WERI-Rb-1 (cell line): ENCODE data around the gene SORCS2.

Experiments
- DNase-seq: peaks from one replicate; pipeline ENCODE4 v3.0.0-alpha.2; 2020
- H3K27ac ChIP-seq: fragments of 250-450 bp; sonication (Bioruptor Pico); 2 replicates; pipeline ENCODE4 v1.5.1; 2020; ENCODE audit warnings: mild to moderate bottlenecking, moderate library complexity
- H3K27me3 ChIP-seq: fragments of 250-450 bp; sonication (Bioruptor Pico); 2 replicates; pipeline ENCODE4 v1.5.1; 2021; ENCODE audit warnings: mild to moderate bottlenecking, low read depth, moderate library complexity; ENCODE audit not compliant: insufficient read depth, severe bottlenecking
- H3K36me3 ChIP-seq: fragments of 250-450 bp; sonication (Bioruptor Pico); 2 replicates; pipeline ENCODE4 v1.5.1; 2020; ENCODE audit warnings: mild to moderate bottlenecking, moderate library complexity
- H3K4me3 ChIP-seq: 2 replicates; pipeline ENCODE4 v1.5.1; 2011; ENCODE audit warnings: low read depth, mild to moderate bottlenecking, control low read depth, low read length
- H3K9me3 ChIP-seq: fragments of 250-450 bp; sonication (Bioruptor Pico); 2 replicates; pipeline ENCODE4 v1.5.1; 2021; ENCODE audit warnings: mild to moderate bottlenecking, moderate library complexity; ENCODE audit not compliant: severe bottlenecking
- TF ChIP-seq, protein P1 (sequence below): IDR thresholded peaks from 2 replicates; pipeline ENCODE4 v1.5.1; 2011; ENCODE audit warnings: low read depth, mild to moderate bottlenecking, control low read depth, inconsistent platforms, low read length

SORCS2 gene

DNA sequence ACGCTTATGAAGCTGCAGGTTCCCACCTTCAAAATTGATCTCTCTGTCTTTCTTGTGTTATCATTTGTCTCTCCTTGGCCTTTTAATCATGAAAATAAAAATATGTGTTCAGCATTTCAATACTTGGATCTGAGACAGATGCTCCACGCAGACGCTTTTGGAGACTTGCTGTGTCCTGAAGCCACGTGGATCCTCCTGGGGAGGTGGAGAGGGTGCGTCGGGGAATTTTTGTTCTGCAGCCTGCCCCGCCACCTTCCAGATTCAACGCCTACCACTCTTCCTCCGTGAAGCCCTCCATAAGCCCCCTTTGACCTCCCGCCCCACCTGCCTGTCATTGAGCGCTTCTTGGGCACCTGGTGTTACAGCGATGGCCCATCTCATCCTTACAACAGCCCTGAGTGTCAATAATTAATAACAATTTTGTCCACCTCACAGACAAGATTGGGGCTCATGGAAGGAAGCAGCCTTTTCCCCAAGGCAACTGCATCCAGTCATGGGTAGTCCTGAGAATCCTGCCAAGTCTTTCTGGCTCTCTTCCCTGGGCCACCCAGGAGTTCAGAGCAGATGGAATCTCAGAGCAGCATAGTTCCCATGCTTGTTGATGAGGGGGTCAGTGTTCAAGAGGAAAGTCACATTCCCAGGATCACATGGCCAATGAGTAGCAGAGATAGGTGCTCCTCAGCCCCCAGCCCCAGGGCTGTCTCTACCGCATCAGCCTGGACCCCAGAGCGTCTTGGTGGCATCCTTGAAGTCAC, 415.0 kb downstream of the SORCS2 start:
- TF ChIP-seq, protein P1, sequence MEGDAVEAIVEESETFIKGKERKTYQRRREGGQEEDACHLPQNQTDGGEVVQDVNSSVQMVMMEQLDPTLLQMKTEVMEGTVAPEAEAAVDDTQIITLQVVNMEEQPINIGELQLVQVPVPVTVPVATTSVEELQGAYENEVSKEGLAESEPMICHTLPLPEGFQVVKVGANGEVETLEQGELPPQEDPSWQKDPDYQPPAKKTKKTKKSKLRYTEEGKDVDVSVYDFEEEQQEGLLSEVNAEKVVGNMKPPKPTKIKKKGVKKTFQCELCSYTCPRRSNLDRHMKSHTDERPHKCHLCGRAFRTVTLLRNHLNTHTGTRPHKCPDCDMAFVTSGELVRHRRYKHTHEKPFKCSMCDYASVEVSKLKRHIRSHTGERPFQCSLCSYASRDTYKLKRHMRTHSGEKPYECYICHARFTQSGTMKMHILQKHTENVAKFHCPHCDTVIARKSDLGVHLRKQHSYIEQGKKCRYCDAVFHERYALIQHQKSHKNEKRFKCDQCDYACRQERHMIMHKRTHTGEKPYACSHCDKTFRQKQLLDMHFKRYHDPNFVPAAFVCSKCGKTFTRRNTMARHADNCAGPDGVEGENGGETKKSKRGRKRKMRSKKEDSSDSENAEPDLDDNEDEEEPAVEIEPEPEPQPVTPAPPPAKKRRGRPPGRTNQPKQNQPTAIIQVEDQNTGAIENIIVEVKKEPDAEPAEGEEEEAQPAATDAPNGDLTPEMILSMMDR, result no peak
- Histone ChIP-seq H3K36me3 (peaks cover 2% of the 10 kb centered on the region), H3K27me3 (no peaks in the 10 kb centered on the region), H3K27ac (no peak overlapping the region), H3K9me3 (no peaks in the 10 kb centered on the region), H3K4me3 (no peak overlapping the region)
- no peak for DNase-seq

DNA sequence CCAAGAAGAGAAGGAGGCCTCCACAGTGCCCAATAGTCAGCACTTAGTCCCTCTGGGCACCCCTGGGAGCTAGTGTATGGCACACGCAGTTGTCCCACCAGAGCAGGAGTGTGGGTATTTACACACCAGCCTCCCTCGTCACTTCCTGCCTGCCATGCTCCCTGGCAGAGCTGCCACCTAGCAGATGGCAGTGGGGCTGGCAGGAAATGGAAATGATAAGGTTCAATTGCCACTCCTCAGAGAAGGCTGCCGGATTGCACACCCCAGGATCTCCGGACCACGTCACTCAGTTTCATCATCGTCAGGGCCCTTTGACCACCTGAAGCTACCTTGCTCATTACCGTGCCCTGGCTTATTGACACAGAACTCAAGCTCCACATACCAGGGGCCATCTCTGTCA, 415.7 kb downstream of the SORCS2 start:
- H3K27me3 ChIP-seq, result no peaks in the 10 kb centered on the region
- TF ChIP-seq, protein P1, result no peak
- H3K36me3 ChIP-seq, result peaks cover 2% of the 10 kb centered on the region
- no peak overlapping the region for H3K27ac ChIP-seq
- H3K9me3 ChIP-seq, result no peaks in the 10 kb centered on the region
- DNase-seq, result no peak
- no peak overlapping the region for H3K4me3 ChIP-seq

GRCh38 chr4:7609316-7609715, 417.0 kb downstream of the SORCS2 start:
- H3K36me3 ChIP-seq, result peaks cover 2% of the 10 kb centered on the region
- H3K27ac ChIP-seq, result no peak overlapping the region
- no peak for DNase-seq
- no peaks in the 10 kb centered on the region for H3K9me3 ChIP-seq
- H3K4me3 ChIP-seq, result no peak overlapping the region
- H3K27me3 ChIP-seq, result no peaks in the 10 kb centered on the region
- TF ChIP-seq, protein P1, result no peak

DNA sequence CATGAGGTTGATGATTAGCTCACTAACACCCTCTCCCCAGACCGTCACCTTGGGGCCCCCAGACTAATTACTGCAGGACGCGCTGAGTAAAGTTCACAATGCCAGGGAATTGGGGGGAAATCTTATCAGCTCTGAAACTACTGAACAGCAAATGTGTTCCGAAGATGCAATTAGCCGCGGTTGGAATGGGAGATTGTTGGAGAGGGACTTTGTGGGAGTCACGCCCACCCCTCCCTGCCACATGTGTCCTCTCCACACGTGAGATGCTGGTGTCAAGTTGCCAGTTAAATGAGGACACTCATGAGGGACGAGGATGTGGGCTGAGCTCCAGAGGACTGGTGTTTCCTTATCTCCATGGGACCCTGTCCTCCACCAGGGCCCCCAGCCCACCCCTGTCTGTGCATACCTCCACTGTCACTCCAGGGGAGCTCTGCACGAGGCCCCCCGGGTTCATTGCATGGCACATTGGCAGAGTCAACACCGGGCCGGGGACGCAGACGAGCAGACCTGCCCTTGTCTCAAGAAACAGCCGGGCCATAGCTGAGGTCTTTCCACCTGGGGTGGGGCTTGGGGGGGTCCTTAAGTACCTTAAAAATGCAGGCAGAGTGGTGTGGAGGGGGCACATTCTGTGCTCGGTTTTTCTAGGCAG, 417.8 kb downstream of the SORCS2 start:
- Histone ChIP-seq H3K4me3 (no peak overlapping the region), H3K36me3 (peaks cover 6% of the 10 kb centered on the region), H3K27me3 (no peaks in the 10 kb centered on the region), H3K27ac (no peak overlapping the region), H3K9me3 (no peaks in the 10 kb centered on the region)
- no peak for DNase-seq
- TF ChIP-seq, protein P1, result no peak

GRCh38 chr4:7610841-7611240, 418.5 kb downstream of the SORCS2 start:
- DNase-seq, result no peak
- TF ChIP-seq, protein P1, result no peak
- Histone ChIP-seq H3K27me3 (no peaks in the 10 kb centered on the region), H3K4me3 (no peak overlapping the region), H3K36me3 (peaks cover 6% of the 10 kb centered on the region), H3K27ac (no peak overlapping the region), H3K9me3 (no peaks in the 10 kb centered on the region)
